ENCODE data around the gene TNFRSF13B. TPM values are rescaled to one million over a fixed set of nuclear protein-coding genes. Genes with fewer than 3 reads are reported as not detected.

The TNFRSF13B gene
- total and polyA plus RNA-seq, 10 of the 15 experiments (the other 5 are each of a cell fraction or from before 2014, with no cell fraction given): 15.5 to 231 (median 119) TPM

DNA sequence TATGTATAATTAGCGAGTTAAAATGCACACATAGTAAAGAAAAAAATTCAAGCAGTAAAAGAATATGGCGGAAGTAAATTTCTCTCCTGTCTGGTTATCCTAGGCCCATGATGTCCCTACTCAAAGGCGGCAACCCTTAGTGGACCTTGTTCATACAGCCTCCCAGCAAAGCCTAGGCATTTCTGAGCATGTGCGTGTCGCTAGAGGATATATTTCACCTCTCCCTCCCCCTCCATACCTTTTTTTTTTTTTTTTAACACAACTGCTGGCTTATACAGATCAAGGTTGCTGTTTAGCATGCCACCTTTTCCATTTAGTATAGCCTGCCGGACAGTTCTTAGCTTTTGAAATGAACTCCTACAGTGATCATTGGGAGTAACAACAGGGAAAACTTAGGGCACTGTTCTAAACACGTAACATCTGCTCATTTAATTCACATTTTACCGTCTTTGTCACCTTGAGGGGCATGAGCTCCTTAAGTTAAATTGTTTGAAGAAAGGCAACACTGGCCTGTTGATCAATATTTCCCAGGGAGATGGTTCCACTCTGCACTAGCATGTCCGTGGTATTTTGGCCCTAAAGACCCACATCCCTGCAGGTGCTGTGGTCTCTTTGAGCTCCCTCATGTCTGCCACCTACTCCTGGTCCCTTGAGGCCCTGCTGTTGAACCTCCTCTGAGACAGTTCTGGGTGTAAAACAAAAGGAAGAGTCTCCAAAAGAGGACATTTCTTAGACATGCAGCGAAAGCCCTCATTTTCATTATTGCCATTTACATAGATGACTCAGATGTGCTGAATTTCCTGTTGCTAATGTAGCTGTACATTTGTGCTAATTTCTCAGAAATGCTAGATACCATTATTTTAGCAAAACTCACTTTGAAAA, 4.1 kb upstream of the TNFRSF13B start (continued):
- TF ChIP-seq, protein P1, sequence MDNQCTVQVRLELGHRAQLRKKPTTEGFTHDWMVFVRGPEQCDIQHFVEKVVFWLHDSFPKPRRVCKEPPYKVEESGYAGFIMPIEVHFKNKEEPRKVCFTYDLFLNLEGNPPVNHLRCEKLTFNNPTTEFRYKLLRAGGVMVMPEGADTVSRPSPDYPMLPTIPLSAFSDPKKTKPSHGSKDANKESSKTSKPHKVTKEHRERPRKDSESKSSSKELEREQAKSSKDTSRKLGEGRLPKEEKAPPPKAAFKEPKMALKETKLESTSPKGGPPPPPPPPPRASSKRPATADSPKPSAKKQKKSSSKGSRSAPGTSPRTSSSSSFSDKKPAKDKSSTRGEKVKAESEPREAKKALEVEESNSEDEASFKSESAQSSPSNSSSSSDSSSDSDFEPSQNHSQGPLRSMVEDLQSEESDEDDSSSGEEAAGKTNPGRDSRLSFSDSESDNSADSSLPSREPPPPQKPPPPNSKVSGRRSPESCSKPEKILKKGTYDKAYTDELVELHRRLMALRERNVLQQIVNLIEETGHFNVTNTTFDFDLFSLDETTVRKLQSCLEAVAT (IDR thresholded peaks at IDR 0.05): no peak; the same call in 1 of the 2 replicates
- no peak for TF ChIP-seq NFYB (IDR thresholded peaks at IDR 0.05; ENCODE audit: insufficient read depth, low read depth, low read length)
- no peak for TF ChIP-seq MYC (IDR thresholded peaks at IDR 0.05; ENCODE audit: insufficient read depth, insufficient read length, insufficient replicate concordance, low read length, severe bottlenecking)
- TF ChIP-seq, protein P2, sequence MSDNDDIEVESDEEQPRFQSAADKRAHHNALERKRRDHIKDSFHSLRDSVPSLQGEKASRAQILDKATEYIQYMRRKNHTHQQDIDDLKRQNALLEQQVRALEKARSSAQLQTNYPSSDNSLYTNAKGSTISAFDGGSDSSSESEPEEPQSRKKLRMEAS (IDR thresholded peaks at IDR 0.05; ENCODE audit: low read depth, low read length): no peak
- TF ChIP-seq, protein P3, sequence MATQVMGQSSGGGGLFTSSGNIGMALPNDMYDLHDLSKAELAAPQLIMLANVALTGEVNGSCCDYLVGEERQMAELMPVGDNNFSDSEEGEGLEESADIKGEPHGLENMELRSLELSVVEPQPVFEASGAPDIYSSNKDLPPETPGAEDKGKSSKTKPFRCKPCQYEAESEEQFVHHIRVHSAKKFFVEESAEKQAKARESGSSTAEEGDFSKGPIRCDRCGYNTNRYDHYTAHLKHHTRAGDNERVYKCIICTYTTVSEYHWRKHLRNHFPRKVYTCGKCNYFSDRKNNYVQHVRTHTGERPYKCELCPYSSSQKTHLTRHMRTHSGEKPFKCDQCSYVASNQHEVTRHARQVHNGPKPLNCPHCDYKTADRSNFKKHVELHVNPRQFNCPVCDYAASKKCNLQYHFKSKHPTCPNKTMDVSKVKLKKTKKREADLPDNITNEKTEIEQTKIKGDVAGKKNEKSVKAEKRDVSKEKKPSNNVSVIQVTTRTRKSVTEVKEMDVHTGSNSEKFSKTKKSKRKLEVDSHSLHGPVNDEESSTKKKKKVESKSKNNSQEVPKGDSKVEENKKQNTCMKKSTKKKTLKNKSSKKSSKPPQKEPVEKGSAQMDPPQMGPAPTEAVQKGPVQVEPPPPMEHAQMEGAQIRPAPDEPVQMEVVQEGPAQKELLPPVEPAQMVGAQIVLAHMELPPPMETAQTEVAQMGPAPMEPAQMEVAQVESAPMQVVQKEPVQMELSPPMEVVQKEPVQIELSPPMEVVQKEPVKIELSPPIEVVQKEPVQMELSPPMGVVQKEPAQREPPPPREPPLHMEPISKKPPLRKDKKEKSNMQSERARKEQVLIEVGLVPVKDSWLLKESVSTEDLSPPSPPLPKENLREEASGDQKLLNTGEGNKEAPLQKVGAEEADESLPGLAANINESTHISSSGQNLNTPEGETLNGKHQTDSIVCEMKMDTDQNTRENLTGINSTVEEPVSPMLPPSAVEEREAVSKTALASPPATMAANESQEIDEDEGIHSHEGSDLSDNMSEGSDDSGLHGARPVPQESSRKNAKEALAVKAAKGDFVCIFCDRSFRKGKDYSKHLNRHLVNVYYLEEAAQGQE (IDR thresholded peaks at IDR 0.05; ENCODE audit: low read depth, low read length): no peak
- peak; percentile 37; the same call in 1 of the 2 replicates for TF ChIP-seq TAF1 (IDR thresholded peaks at IDR 0.05; ENCODE audit: borderline replicate concordance, low read depth, low read length)
- TF ChIP-seq RUNX3 (IDR thresholded peaks at IDR 0.05; ENCODE audit: low read length): peak; percentile 81
- no peak for TF ChIP-seq NR2C2 (IDR thresholded peaks at IDR 0.05; ENCODE audit: borderline replicate concordance, control insufficient read depth, insufficient read length, low read depth)
- peak; percentile 62; the same call in 1 of the 2 replicates for TF ChIP-seq PAX5 (IDR thresholded peaks at IDR 0.05; ENCODE audit: borderline replicate concordance, low read depth, low read length)
- TF ChIP-seq, protein P4, sequence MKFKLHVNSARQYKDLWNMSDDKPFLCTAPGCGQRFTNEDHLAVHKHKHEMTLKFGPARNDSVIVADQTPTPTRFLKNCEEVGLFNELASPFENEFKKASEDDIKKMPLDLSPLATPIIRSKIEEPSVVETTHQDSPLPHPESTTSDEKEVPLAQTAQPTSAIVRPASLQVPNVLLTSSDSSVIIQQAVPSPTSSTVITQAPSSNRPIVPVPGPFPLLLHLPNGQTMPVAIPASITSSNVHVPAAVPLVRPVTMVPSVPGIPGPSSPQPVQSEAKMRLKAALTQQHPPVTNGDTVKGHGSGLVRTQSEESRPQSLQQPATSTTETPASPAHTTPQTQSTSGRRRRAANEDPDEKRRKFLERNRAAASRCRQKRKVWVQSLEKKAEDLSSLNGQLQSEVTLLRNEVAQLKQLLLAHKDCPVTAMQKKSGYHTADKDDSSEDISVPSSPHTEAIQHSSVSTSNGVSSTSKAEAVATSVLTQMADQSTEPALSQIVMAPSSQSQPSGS (IDR thresholded peaks at IDR 0.05; ENCODE audit: low read length): peak; percentile 77
- TF ChIP-seq MTA2 (IDR thresholded peaks at IDR 0.05; ENCODE audit: low read depth): peak; percentile 65; the same call in 1 of the 2 replicates
- no peak for TF ChIP-seq PAX8 (IDR thresholded peaks at IDR 0.05)
- TF ChIP-seq NFXL1 (IDR thresholded peaks at IDR 0.05; ENCODE audit: borderline replicate concordance): no peak
- no peak for TF ChIP-seq RBBP5 (conservative IDR thresholded peaks at IDR 0.05)
- TF ChIP-seq HDAC2 (IDR thresholded peaks at IDR 0.05): no peak
- TF ChIP-seq DPF2 (IDR thresholded peaks at IDR 0.05): peak; percentile 61; the same call in 1 of the 2 replicates
- no peak for TF ChIP-seq BRCA1 (IDR thresholded peaks at IDR 0.05; ENCODE audit: low read depth, low read length)
- no peak for TF ChIP-seq RCOR1 (conservative IDR thresholded peaks at IDR 0.05; ENCODE audit: low read depth, low read length)
- TF ChIP-seq TCF3 (IDR thresholded peaks at IDR 0.05; ENCODE audit: borderline replicate concordance, insufficient read depth, low read depth, low read length): peak; percentile 74; the same call in 1 of the 2 replicates
- TF ChIP-seq, protein P5, sequence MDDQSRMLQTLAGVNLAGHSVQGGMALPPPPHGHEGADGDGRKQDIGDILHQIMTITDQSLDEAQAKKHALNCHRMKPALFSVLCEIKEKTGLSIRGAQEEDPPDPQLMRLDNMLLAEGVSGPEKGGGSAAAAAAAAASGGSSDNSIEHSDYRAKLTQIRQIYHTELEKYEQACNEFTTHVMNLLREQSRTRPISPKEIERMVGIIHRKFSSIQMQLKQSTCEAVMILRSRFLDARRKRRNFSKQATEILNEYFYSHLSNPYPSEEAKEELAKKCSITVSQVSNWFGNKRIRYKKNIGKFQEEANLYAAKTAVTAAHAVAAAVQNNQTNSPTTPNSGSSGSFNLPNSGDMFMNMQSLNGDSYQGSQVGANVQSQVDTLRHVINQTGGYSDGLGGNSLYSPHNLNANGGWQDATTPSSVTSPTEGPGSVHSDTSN (IDR thresholded peaks at IDR 0.05; ENCODE audit: insufficient replicate concordance, low read depth, low read length): no peak
- peak; percentile 85 for TF ChIP-seq ZNF24 (IDR thresholded peaks at IDR 0.05)
- peak; percentile 57; the same call in 1 of the 2 replicates for TF ChIP-seq RB1 (IDR thresholded peaks at IDR 0.05; ENCODE audit: borderline replicate concordance)
